Ishikawa (cell line): ENCODE results near the gene KIAA1217.

Source experiments
- EGR1 ChIP-seq: IDR thresholded peaks from 2 replicates; pipeline ENCODE4 v1.6.1; 2012
- EP300 ChIP-seq: IDR thresholded peaks from 2 replicates; pipeline ENCODE4 v1.6.1; 2012; ENCODE audit warnings: borderline replicate concordance
- MAX ChIP-seq: IDR thresholded peaks from 2 replicates; pipeline ENCODE4 v1.6.1; 2012
- REST ChIP-seq: IDR thresholded peaks from 2 replicates; pipeline ENCODE4 v1.6.1; 2012; ENCODE audit warnings: low read depth, mild to moderate bottlenecking
- TAF1 ChIP-seq: IDR thresholded peaks from 2 replicates; pipeline ENCODE4 v1.6.1; 2012; ENCODE audit warnings: low read depth, mild to moderate bottlenecking
- USF1 ChIP-seq: IDR thresholded peaks from 2 replicates; pipeline ENCODE4 v1.6.1; 2012
- YY1 ChIP-seq: IDR thresholded peaks from 2 replicates; pipeline ENCODE4 v1.6.1; 2012; ENCODE audit warnings: low read depth

GRCh38 chr10:24495666-24496460 lies 286.9 kb downstream of the KIAA1217 start:
- TF ChIP-seq YY1 (no peak), TAF1 (no peak), EP300 (no peak), USF1 (no peak), REST (no peak), EGR1 (no peak), MAX (no peak)
